ENCODE measurements around the gene RIOK1.
"Not testable (repeated sequence)": the region's sequence is repeated elsewhere in the genome, so short reads cannot be mapped to it uniquely, and the experiment has no call there.

The RIOK1 gene

GRCh38 chr6:7389451-7390225 is at the start of gene RIOK1, which contains the start of gene CAGE1:
Gene RIOK1, plus strand, starts transcription at chr6:7389808. Its CDS starts 195 bp downstream, at chr6:7390003.
Gene CAGE1, minus strand, starts transcription at chr6:7389742. Its CDS starts 2,569 bp downstream, at chr6:7387173.
- peak; percentile 95 for DNase-seq

- no peak for DNase-seq
Observed at GRCh38 chr6:7341271-7341670, 48.3 kb upstream of the RIOK1 start.

- no peak for DNase-seq
Observed at GRCh38 chr6:7341989-7342742, 47.4 kb upstream of the RIOK1 start.

GRCh38 chr6:7343546-7344475 is 45.8 kb upstream of the RIOK1 start:
- no peak for DNase-seq

- DNase-seq, result not testable (repeated sequence)
Observed at GRCh38 chr6:7344773-7345450, 44.7 kb upstream of the RIOK1 start.

- not testable (repeated sequence) for DNase-seq
Observed at GRCh38 chr6:7347551-7347997, 42.0 kb upstream of the RIOK1 start.

- DNase-seq, result not testable (repeated sequence)
Observed at GRCh38 chr6:7350591-7350990, 39.0 kb upstream of the RIOK1 start.

GRCh38 chr6:7351916-7352315 is 37.7 kb upstream of the RIOK1 start:
- DNase-seq, result not testable (repeated sequence)

GRCh38 chr6:7367408-7367807 is 22.2 kb upstream of the RIOK1 start:
- DNase-seq, result no peak

- no peak for DNase-seq
Observed at GRCh38 chr6:7373739-7374138, 15.9 kb upstream of the RIOK1 start.

GRCh38 chr6:7377961-7378360 is 11.6 kb upstream of the RIOK1 start:
- no peak for DNase-seq

GRCh38 chr6:7378740-7379139 is 10.9 kb upstream of the RIOK1 start:
- DNase-seq, result no peak

GRCh38 chr6:7381092-7381491 is 8.5 kb upstream of the RIOK1 start:
- DNase-seq, result no peak

- DNase-seq, result no peak
Observed at GRCh38 chr6:7389162-7389450, 502 bp upstream of the RIOK1 start.

GRCh38 chr6:7390226-7390878 is 744 bp downstream of the RIOK1 start:
- no peak for DNase-seq

GRCh38 chr6:7391151-7391550 is 1.5 kb downstream of the RIOK1 start:
- DNase-seq, result no peak

GRCh38 chr6:7392402-7392801 is 2.8 kb downstream of the RIOK1 start:
- no peak for DNase-seq

GRCh38 chr6:7401075-7401474 is 11.5 kb downstream of the RIOK1 start:
- DNase-seq, result no peak

GRCh38 chr6:7402716-7403115 is 13.1 kb downstream of the RIOK1 start:
- no peak for DNase-seq

GRCh38 chr6:7404546-7404945 is 14.9 kb downstream of the RIOK1 start:
- DNase-seq, result no peak

- DNase-seq, result no peak
Observed at GRCh38 chr6:7406743-7407142, 17.1 kb downstream of the RIOK1 start.

- DNase-seq, result no peak
Observed at GRCh38 chr6:7409740-7410139, 20.1 kb downstream of the RIOK1 start.
